ENCODE measurements around the gene TICRR.

The TICRR gene

DNA sequence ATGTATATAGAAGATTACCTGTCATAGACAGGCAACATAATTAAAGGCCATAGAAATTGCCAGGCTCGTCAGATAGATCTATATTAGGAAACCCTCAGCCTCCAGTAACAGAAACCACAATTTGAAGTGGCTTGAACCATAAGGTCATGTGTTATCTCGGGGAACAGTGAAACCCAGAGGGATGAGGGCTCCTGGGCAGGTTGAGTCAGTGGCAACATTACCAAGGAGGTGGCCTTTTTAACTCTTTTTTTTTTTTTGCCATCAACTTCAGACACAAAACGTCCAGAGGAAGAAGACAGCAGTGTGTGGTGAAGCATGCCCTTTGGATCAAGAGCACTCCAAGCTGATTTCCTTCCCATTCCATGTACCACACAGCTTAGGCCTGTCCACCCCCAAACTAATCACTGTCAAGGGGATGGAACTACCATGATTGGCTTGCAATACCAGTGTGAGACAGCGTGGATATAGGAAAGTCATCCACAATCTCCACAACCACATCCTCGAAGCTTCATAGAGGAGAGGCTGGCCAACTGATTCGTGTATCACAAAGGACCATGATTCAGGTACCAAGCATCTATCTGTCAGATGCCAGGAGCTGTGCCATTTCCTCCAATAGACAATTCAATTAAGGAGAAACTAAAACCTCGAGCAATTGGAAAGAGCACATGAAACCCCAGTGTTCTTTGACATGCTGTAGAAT is 81.0 kb downstream of the TICRR start:
- no peak overlapping the region for H3K4me3 ChIP-seq (ENCODE audit: low read depth, low read length)
- in situ Hi-C loops (cut with HindIII; ENCODE audit: low sequenced_read_pairs), result no loop called here
- TF ChIP-seq, protein P1, sequence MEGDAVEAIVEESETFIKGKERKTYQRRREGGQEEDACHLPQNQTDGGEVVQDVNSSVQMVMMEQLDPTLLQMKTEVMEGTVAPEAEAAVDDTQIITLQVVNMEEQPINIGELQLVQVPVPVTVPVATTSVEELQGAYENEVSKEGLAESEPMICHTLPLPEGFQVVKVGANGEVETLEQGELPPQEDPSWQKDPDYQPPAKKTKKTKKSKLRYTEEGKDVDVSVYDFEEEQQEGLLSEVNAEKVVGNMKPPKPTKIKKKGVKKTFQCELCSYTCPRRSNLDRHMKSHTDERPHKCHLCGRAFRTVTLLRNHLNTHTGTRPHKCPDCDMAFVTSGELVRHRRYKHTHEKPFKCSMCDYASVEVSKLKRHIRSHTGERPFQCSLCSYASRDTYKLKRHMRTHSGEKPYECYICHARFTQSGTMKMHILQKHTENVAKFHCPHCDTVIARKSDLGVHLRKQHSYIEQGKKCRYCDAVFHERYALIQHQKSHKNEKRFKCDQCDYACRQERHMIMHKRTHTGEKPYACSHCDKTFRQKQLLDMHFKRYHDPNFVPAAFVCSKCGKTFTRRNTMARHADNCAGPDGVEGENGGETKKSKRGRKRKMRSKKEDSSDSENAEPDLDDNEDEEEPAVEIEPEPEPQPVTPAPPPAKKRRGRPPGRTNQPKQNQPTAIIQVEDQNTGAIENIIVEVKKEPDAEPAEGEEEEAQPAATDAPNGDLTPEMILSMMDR (IDR thresholded peaks at IDR 0.05; ENCODE audit: low read depth, low read length, missing control alignments), result no peak
- DNase-seq (ENCODE audit: low read depth), result no peak

- H3K4me3 ChIP-seq (ENCODE audit: low read depth, low read length), result no peak overlapping the region
- DNase-seq (ENCODE audit: low read depth), result no peak
- TF ChIP-seq, protein P1 (IDR thresholded peaks at IDR 0.05; ENCODE audit: low read depth, low read length, missing control alignments), result no peak
- in situ Hi-C loops (cut with HindIII; ENCODE audit: low sequenced_read_pairs), result no loop called here
These were observed 82.5 kb downstream of the TICRR start for GRCh38 chr15:89657686-89658200.

GRCh38 chr15:89659295-89659694 is 84.0 kb downstream of the TICRR start:
- in situ Hi-C loops (cut with HindIII; ENCODE audit: low sequenced_read_pairs), result no loop called here
- H3K4me3 ChIP-seq (ENCODE audit: low read depth, low read length), result no peak overlapping the region
- no peak for DNase-seq (ENCODE audit: low read depth)
- TF ChIP-seq, protein P1 (IDR thresholded peaks at IDR 0.05; ENCODE audit: low read depth, low read length, missing control alignments), result no peak

GRCh38 chr15:89660556-89660955 is 85.3 kb downstream of the TICRR start:
- no peak for DNase-seq (ENCODE audit: low read depth)
- TF ChIP-seq, protein P1 (IDR thresholded peaks at IDR 0.05; ENCODE audit: low read depth, low read length, missing control alignments), result no peak
- in situ Hi-C loops (cut with HindIII; ENCODE audit: low sequenced_read_pairs), result no loop called here
- H3K4me3 ChIP-seq (ENCODE audit: low read depth, low read length), result no peak overlapping the region

DNA sequence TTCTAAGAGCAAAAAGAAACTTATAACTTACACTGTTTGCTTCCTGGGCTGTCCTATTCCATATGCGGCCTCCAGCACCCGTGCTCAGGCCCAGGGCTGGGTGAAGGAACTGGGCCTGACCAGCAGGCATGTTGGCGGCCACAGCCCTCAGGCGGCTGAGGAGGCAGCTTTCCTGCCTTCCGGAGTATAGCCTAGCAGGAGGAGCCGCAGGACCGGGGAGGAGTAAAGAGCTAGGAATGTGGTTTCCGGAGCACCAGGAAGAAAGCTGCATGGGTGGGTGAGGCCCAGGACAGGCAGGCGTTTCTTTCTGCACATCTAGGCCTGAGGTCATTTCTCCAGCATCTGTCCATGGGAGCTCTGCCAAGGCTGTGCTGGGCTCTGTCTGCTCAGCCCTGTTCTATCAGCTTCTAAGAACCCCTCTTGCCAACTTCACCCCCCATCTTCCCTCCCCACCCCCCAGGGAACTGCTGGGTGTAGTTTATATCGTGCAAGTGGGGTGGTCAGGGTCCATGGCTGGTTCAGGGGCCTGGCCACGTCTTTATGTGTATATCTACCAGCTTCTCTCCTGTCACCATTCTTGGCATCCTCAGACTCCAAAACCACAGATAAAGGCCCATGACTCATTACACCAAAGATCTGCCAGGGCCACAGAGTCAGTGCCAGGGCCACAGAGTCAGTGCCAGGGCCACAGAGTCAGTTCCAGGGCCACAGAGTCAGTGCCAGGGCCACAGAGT is 87.8 kb downstream of the TICRR start:
- in situ Hi-C loops (cut with HindIII; ENCODE audit: low sequenced_read_pairs), result no loop called here
- TF ChIP-seq, protein P1 (IDR thresholded peaks at IDR 0.05; ENCODE audit: low read depth, low read length, missing control alignments), result no peak
- H3K4me3 ChIP-seq (ENCODE audit: low read depth, low read length), result no peak overlapping the region
- peak; percentile 46 for DNase-seq (ENCODE audit: low read depth)

- no peak overlapping the region for H3K4me3 ChIP-seq (ENCODE audit: low read depth, low read length)
- TF ChIP-seq, protein P1 (IDR thresholded peaks at IDR 0.05; ENCODE audit: low read depth, low read length, missing control alignments), result no peak
- DNase-seq (ENCODE audit: low read depth), result no peak
- in situ Hi-C loops (cut with HindIII; ENCODE audit: low sequenced_read_pairs), result no loop called here
These were observed 89.4 kb downstream of the TICRR start for GRCh38 chr15:89664441-89665350.
